ENCODE results near the gene PTPN3.

Gene PTPN3

DNA sequence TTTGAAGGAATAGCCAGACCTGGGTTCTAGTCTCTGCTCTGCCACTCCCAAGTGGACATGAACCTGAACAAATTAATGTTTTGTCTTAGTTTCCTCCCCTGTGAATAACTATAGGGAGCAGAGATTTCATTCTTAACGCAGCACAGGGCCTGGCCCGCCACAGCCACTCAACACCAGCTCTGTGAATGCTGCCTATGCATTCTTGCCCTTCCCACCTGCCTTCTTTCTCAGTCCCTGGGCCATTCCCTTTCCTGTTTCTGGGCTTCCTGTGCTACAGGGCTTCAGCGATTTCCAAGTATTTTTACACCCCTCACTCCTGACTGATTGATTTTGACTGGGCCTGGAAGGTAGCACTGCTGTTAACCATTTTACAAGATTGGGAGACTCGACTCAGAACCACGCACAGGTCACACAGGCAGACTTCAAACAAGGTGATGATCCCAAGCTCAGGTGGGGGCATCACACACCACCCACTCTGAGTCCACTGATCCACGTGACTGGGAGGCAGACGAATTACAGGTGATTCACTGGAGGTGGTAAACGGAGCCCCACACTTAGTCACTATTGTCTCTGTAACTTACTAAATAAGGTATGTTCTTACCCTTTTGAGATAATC, 21.4 kb downstream of the PTPN3 start:
- DNase-seq (ENCODE audit: low read depth, low spot score), result no peak

DNA sequence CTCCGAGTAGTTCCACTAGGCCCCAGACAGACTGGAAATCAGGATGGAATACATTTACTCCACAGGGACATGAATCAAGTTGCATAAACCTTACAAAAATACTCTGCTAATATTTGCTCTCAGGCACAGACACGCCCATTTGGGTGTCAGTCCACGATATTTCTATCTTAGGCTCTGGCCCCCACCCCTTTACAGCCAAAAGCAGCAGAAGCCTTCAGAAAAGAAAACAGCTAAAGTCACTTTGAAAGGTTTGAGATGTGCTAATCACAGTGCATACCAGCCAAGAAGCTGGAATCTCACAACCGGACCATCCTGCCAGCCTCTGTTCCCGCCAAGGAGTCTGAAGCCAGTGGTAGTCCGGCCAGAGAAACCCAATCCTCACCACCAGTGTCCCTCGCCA, 22.6 kb downstream of the PTPN3 start:
- no peak for DNase-seq (ENCODE audit: low read depth, low spot score)

DNA sequence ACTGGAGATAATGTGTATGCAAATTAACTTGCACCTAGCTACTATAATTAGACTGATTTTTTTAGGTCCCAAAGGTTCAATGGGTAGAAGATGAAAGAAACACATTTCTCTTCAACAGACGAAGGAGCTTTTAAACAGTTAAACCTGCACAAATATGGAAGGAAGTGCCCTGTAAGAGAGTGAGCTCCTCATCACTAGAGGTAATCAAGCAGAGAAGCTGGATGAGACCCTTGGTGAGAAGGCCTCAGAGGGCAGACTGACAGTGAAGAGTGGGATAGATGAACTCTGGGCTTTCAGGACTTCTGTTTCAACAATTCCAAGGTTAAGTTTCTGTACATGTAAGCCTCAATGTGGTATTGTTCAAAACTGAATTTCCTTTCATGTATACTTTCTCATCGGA, 23.2 kb downstream of the PTPN3 start:
- DNase-seq (ENCODE audit: low read depth, low spot score), result no peak

DNA sequence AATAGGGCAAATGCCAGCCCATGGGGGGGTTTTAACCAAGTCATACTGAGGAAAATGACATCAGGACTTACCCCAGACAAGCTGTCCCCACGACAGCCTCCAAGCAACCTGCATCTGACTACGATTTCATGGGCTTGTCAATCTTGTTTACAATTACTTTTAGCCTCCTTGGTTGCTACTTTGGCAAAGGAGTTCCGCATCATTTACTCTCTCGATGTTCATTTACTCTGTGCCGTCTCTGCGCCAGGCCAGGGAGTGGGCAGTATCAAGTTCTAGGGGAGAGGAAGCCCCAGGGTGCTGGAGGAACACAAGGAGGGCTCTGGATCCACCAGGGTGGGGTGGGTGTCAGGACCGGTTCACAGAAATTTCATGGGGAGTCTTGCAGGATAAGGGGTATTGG, 23.9 kb downstream of the PTPN3 start:
- DNase-seq (ENCODE audit: low read depth, low spot score), result no peak

DNA sequence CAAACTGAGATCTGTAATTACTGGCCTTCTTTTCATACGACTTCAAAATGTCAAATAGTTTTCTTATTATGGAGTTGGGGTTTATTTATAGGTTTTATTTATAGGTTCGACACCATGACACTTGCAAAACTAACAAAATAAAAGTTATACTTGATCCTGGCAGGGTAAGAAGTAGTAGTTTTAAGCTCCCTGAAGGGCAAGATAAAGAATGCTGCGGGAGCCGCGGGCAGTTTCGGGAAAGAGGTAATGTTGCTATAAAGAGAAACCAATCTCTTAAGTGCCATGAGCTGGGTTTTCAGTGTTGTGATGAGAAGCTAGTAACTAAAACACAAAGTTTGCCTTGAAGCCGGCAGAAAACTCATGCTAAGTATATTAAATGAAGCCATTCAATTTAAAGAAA, 24.8 kb downstream of the PTPN3 start:
- no peak for DNase-seq (ENCODE audit: low read depth, low spot score)

DNA sequence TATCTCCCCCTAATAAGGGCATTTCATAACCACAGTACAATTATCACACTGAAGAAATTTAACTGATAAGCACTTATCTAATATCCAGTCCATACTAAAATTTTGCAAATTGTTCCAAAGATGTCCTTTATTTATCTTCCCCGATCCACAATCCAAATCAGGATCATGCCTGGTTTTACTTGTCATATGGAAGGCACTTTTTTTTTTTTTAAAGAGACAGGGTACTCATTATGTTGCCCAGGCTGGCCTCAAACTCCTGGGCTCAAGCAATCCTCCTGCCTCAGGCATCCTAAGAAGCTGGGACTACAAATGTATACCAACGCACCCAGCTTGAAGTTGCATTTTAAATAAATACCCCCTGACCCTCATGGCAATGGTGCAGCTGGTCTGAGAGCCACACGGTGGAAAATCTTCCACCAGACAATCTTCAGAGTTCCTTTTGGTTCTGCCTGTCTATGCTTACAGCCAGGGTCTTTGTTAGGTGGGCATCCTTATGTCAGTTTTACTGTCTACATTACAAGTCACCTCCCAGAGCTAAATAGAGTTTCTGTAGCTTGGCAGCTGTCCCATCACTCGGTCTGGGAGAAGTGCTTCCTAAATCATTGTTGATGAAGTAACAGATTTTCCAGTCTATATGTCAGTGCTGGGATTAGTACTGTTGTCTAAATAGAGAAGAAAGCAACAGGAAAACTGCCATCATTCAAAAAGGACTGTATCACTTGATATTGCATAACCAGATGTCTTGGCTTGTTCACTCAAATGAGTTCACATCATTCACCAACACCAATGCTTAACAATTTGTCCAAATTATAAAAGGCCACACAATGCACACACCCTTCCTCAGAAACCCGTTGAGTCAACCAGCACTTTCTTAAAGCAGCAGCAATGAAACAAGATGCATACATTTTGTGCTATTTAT, 26.4 kb downstream of the PTPN3 start:
- no peak for DNase-seq (ENCODE audit: low read depth, low spot score)

DNA sequence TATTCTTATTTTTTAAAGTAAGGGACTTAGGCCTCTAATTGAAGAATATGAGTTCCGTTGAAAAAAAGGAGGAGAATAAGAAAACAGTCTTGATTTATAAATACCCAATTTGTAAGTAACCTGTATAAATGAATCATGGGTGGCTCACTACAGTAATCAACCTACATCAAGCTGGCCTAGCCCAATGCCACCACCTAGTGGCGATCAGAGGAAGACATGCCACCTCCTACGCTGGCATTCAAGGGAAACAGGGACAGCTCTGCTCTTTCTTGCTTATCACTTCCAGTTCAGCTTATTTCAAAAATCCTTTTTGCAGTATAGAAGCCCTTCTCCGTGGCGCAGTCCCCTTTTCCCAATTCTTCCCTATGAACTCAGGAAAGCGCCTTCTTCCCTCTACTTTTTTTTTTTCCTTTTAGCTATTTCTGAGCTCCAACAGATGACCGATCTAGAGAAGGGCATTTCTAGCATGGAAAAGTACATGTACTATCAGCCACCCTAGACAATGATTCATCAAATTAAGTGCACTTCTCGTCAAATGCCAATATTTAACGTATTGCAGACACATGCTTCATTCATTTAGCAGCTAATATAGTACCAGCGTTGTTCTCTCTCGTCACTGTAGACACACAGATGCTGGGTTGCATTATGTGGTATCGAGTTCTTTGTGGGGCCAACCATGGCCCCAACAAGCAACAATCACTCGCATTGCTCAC, 28.3 kb downstream of the PTPN3 start:
- peak; percentile 53 for DNase-seq (ENCODE audit: low read depth, low spot score)

DNA sequence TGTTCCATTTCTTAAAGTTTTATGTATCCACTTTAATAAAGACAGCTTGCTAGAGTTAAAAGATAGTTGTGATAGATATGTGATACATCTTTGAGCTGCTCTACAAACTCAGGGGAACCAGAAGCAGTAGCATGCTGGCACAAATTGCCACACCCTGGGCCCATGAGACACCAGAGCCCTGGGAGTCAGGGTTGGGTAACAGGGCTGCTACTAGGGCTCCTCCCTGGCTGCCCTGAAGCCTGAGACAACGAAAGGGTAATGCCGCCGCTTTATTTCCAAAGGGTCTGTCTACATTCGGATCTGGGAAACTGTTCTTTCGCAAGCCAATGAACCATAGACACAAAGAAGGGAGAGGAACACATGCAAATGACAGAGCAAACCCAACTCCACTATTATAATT, 29.2 kb downstream of the PTPN3 start:
- DNase-seq (ENCODE audit: low read depth, low spot score), result no peak

DNA sequence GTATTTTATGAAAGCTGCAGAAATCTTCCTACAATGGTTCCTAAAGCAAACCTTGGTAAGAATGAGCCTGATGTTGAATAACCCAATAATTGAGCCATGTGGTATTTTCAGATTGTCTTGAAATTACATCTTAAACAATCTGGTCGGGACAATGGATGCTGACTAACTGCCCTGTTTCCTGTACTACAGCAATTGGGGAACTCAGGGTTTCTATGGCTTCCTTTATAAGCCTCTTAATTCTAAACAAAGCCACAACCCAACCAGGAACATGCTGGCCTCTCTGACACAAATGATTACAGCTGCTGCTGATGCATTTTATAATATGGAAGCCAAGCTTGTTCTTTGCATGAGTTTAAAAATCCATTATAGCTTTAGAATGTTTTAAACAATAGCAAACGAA, 30.2 kb downstream of the PTPN3 start:
- no peak for DNase-seq (ENCODE audit: low read depth, low spot score)

DNA sequence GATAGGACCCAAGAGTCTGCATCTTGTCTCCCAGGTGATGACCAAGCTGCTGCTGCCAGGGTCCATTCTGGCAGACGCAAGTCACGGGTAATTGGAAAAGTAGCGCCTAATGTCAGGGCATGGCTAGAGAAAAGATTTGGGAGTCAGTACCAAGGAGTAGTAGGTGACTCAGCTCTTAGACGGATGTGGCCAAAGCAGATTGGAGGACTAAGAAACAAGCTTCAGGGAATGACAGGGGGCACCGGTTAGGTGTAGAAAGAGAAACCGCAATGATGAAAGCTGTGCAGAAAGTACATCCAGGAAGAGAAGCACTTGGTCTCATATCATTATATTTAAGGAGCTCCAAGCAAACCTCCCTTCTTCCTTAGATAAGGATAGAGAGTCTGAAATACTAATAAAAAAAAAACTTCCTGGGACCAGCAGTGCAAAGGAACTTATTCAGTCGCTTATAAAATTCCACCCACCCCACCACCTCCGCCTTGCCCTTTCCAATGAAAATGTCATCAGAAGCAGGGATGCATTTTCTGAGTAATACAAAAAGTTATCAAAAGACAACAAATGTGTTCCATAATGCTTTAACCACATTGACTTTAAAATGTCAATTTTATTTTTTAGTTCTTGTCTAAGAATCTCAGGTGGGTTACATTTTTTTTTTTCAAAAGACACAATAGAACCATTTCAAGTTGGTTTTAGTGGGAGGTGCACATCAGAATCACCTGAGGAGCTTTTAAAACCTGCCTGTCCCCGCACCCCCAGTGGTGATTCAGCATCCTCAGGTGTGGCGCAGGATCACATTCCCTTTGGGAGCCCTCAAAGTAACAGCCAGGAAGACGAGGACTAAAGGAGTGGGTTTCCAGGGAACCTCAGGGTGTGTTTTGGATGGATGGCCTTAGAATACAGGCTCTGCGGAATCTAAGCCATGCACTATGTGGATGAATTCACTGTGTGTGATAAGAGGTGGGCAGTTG, 31.2 kb downstream of the PTPN3 start:
- DNase-seq (ENCODE audit: low read depth, low spot score), result no peak

DNA sequence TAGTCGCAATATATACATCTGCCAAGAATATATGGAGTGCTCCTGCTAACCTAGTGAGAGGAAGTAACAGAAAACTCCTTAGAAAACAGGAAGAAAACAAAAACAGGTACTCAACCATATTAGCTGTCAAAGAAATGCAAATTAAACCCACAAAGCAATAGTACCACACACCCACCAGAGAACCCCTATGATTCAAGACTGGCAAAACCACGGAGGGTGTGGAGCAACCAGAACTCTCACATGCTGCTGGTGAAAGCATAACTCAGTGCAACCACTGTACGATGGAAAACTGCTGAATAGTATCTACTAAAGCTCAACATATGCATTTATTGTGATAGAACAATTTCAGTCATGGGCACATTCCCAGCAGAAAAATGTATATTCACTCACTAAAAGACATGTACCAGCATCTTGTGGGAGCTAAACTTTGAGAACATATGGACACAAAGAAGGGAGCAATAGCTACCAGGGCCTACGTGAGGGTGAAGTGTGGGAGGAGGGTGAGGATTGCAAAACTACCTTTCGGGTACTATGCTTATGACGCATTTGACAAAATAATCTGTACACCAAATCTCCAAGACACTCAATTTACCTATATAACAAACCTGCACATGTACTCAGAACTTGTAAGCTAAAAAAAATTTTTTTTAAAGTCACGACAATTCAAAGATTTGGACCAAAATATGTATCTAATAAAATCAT, 34.0 kb downstream of the PTPN3 start:
- no peak for DNase-seq (ENCODE audit: low read depth, low spot score)

DNA sequence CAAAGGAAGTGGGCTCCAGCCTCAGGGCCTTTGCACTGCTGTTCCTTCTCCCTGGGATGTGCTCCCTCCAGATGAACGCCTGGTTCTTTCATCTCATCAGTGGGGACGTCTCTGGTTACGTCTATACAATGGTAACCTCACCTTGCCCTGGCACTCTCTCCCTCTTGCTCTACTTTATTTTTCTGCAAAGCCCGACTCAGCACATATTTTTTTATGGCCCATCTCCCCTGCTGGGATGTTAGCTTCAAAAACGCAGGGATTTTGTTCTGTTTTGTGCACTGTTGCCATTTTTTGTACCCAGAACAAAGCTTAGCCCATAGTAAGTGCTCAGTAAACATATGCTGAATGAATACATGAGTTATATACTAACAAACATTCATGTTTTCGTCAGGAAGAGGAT, 37.5 kb downstream of the PTPN3 start:
- no peak for DNase-seq (ENCODE audit: low read depth, low spot score)

DNA sequence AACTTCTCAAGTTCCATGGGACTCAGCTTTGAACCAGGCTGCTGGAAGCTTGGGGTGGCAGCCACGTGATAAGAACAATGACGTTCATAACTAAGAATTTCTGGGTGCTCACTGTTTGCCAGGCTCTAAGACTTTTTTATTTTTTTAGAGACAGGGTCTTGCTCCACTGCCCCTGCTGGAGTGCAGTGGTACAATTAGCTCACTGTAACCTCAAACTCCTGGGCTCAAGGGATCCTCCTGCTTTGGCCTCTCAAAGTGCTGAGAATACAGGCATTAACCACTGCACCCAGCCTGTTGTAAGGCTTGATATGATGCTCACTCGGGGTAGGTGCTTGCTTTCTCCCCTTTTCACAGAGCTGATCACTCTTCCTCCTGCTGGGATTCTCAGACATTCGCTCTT, 38.7 kb downstream of the PTPN3 start:
- no peak for DNase-seq (ENCODE audit: low read depth, low spot score)

DNA sequence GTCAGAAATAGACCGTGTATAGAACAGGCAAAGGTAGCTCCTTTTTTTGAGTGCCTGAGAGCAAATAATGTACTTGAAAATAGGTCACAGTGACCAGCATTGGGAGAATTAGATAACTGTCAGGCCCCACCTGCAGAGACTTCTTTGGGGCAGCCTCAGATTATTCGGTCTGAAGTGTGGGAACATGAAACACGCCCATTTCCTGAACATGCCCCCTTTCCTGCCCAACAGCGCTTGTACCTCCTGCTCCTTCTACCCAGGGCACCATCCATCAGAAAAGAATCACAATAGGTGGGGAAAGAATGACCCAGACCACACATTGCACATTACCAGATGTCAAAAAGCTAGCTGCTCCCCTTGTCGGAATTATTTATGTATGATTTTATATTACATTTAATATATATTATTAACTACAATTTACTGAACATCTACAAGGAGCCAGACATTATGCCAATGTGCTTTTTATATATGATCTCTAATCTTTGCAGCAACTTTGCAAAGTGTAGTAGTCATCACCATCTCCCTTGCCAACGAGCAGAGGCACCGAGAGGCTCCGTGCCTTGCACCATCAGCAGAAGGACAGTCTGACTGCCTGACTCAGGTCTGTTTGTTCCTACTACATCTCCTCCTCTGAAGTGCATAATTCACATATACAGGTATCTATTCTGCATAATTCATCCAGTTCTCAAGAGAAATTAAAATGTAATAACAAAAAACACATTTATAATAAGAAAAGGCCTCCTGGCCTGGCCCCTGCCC, 39.5 kb downstream of the PTPN3 start:
- DNase-seq (ENCODE audit: low read depth, low spot score), result no peak

DNA sequence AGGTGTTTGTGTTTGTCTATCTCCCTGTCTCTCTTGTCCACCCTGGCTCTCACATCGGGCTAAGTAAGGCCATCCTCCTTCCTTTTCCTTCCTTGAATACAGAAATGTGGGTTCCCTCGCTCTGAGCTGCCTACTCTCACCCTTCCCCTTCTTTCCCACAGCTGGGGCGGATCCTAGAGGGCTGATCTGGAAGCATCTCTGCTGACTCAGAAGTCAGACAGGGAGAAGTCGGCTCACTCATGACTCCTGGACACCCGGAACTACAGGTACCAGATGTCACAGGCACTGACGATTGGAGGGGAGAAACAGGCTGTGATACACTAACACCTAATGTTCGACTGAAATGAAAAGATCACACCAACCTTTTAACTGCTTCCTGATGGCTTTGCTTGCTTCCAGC, 41.3 kb downstream of the PTPN3 start:
- no peak for DNase-seq (ENCODE audit: low read depth, low spot score)

DNA sequence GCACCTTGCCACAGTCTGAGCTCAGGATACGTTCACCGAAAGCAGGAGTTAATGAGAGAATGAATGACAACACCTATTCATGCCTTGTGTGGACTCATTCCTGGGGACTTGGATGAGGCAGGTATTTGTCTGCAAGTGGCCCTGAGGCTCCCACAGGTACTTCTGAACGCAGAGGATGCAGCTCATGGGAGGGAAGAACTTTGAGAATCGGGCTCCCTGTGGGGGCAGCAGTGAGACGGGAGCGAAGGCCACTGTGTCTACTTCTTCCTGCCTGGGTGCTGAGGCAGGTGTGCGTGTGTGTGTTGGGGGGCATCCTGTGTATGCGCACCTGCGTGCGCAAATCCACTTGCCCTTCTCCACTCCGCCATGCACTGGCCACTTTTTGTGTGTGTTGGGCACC, 42.2 kb downstream of the PTPN3 start:
- DNase-seq (ENCODE audit: low read depth, low spot score), result no peak

DNA sequence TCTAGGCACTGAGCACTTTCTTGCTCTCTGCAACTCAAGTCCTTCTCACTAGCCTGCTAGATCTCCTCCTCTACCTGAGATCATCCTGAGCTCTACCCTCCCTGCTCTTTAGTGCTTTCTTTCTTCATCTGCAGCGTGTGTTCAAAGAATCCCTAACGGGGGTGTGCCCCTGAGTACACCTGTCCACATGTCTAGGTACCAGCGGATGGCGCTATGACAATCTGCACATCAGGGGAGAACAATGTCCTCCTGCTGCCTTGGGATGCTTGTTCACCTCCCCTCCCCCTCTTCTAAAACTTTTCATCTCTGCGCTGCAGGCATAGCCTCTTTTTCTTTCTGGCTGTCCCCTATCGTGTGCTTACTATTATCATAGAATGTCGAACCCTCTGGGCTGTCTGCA, 42.7 kb downstream of the PTPN3 start:
- DNase-seq (ENCODE audit: low read depth, low spot score), result no peak

DNA sequence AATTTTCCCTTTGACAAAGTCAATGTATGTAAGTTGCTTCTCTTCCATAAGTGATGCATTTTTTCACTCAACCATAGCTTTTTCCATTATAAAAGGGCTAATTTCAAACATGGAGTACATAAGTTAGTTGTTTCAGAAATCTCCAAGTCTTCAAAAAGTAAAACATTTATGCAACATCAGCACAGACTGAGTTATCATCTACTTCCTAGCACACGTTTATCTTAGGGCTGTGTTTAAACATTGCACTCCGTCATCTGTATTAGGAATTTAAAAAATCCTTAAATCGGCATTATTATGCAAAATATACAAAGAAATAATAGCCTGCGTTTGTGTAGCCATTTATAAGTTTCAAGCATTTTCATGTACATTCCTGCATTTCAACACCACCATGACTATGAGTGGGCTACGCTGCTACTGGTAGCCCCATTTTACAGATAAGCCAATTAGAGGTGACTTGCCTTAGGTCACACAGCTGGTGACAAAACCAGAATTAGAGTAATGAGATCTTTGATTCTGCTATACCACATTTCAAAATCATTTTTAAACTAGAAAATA, 43.4 kb downstream of the PTPN3 start:
- DNase-seq (ENCODE audit: low read depth, low spot score), result no peak

DNA sequence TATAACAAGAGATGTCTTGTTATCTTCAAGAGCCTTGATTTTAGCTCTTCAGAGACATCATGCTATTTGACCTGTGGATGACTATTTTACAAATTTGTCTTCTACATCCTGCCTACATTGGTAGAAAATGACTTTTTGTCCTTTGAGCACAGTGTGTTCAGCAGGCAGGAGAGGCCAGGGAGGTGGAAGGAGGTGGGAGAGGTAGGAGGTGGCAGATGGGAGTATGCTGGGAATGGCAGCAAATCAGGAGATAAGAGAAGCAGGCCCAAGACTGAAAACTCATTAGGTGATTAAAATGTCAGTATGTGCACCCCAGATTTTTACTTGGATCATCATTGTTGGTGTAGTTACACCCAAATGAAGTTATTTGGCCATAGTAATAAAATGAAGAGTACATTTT, 44.1 kb downstream of the PTPN3 start:
- no peak for DNase-seq (ENCODE audit: low read depth, low spot score)
